ENCODE measurements around the gene MED31. TPM values are rescaled to one million over a fixed set of nuclear protein-coding genes. Genes with fewer than 3 reads are reported as not detected.

The MED31 gene
- total and polyA plus RNA-seq, 2 of the 13 experiments (the other 11 are each of a cell fraction or from before 2014, with no cell fraction given) = 19.0 to 20.9 TPM

- no peak for TF ChIP-seq SKI (IDR thresholded peaks at IDR 0.05; ENCODE audit: partially characterized antibody)
- peak; percentile 99 for TF ChIP-seq ZMAT3 (CRISPR knock-in tag; conservative IDR thresholded peaks at IDR 0.05)
- peak; percentile 62; the same call in 1 of the 2 replicates for TF ChIP-seq ZNF614 (CRISPR knock-in tag; IDR thresholded peaks at IDR 0.05; ENCODE audit: borderline replicate concordance)
- TF ChIP-seq ZNF546 (CRISPR knock-in tag; conservative IDR thresholded peaks at IDR 0.05) = peak; percentile 93
- no peak for TF ChIP-seq HBP1 (CRISPR knock-in tag; IDR thresholded peaks at IDR 0.05; ENCODE audit: low read depth)
- TF ChIP-seq GPN1 (CRISPR knock-in tag; IDR thresholded peaks at IDR 0.05; ENCODE audit: borderline replicate concordance) = no peak; the same call in 1 of the 2 replicates
- TF ChIP-seq, protein P1, sequence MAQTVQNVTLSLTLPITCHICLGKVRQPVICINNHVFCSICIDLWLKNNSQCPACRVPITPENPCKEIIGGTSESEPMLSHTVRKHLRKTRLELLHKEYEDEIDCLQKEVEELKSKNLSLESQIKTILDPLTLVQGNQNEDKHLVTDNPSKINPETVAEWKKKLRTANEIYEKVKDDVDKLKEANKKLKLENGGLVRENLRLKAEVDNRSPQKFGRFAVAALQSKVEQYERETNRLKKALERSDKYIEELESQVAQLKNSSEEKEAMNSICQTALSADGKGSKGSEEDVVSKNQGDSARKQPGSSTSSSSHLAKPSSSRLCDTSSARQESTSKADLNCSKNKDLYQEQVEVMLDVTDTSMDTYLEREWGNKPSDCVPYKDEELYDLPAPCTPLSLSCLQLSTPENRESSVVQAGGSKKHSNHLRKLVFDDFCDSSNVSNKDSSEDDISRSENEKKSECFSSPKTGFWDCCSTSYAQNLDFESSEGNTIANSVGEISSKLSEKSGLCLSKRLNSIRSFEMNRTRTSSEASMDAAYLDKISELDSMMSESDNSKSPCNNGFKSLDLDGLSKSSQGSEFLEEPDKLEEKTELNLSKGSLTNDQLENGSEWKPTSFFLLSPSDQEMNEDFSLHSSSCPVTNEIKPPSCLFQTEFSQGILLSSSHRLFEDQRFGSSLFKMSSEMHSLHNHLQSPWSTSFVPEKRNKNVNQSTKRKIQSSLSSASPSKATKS (CRISPR knock-in tag; IDR thresholded peaks at IDR 0.05) = peak; percentile 98
- TF ChIP-seq ZNF577 (CRISPR knock-in tag; IDR thresholded peaks at IDR 0.05; ENCODE audit: borderline replicate concordance, low read depth) = peak; percentile 85; the same call in 1 of the 2 replicates
- no peak for TF ChIP-seq HNF4G (IDR thresholded peaks at IDR 0.05; ENCODE audit: borderline replicate concordance, low read depth, low read length)
- TF ChIP-seq HNF4G (CRISPR knock-in tag; IDR thresholded peaks at IDR 0.05; ENCODE audit: borderline replicate concordance, low read depth) = peak; percentile 54; the same call in 1 of the 2 replicates
- no peak for TF ChIP-seq TBL1XR1 (IDR thresholded peaks at IDR 0.05; ENCODE audit: borderline replicate concordance, low read length, partially characterized antibody)
- no peak for TF ChIP-seq MAFK (conservative IDR thresholded peaks at IDR 0.05 in 1 of 2, IDR thresholded peaks at IDR 0.05 in 1 of 2; ENCODE audit: low read length in 2 of 2)
- TF ChIP-seq RAD21 (CRISPR knock-in tag; IDR thresholded peaks at IDR 0.05) = peak; percentile 28
- TF ChIP-seq NFE2L1 (CRISPR knock-in tag; IDR thresholded peaks at IDR 0.05; ENCODE audit: borderline replicate concordance) = peak; percentile 97; the same call in 1 of the 2 replicates
- no peak for TF ChIP-seq TCF7 (IDR thresholded peaks at IDR 0.05; ENCODE audit: low read depth)
- TF ChIP-seq, protein P2, sequence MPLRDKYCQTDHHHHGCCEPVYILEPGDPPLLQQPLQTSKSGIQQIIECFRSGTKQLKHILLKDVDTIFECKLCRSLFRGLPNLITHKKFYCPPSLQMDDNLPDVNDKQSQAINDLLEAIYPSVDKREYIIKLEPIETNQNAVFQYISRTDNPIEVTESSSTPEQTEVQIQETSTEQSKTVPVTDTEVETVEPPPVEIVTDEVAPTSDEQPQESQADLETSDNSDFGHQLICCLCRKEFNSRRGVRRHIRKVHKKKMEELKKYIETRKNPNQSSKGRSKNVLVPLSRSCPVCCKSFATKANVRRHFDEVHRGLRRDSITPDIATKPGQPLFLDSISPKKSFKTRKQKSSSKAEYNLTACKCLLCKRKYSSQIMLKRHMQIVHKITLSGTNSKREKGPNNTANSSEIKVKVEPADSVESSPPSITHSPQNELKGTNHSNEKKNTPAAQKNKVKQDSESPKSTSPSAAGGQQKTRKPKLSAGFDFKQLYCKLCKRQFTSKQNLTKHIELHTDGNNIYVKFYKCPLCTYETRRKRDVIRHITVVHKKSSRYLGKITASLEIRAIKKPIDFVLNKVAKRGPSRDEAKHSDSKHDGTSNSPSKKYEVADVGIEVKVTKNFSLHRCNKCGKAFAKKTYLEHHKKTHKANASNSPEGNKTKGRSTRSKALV (CRISPR knock-in tag; IDR thresholded peaks at IDR 0.05) = no peak; the same call in none of the 2 replicates
- TF ChIP-seq FOSL2 (CRISPR knock-in tag; IDR thresholded peaks at IDR 0.05) = no peak
- TF ChIP-seq ZNF660 (CRISPR knock-in tag; IDR thresholded peaks at IDR 0.05; ENCODE audit: borderline replicate concordance, low read depth) = peak; percentile 93; the same call in 1 of the 2 replicates
- peak; percentile 95 for TF ChIP-seq ZSCAN20 (CRISPR knock-in tag; IDR thresholded peaks at IDR 0.05; ENCODE audit: borderline replicate concordance)
- TF ChIP-seq, protein P3, sequence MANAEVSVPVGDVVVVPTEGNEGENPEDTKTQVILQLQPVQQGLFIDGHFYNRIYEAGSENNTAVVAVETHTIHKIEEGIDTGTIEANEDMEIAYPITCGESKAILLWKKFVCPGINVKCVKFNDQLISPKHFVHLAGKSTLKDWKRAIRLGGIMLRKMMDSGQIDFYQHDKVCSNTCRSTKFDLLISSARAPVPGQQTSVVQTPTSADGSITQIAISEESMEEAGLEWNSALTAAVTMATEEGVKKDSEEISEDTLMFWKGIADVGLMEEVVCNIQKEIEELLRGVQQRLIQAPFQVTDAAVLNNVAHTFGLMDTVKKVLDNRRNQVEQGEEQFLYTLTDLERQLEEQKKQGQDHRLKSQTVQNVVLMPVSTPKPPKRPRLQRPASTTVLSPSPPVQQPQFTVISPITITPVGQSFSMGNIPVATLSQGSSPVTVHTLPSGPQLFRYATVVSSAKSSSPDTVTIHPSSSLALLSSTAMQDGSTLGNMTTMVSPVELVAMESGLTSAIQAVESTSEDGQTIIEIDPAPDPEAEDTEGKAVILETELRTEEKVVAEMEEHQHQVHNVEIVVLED (CRISPR knock-in tag; IDR thresholded peaks at IDR 0.05; ENCODE audit: borderline replicate concordance) = 0 out of 2 replicates have a peak, but pooled peaks have one; percentile 14
- no peak for TF ChIP-seq ASH2L (IDR thresholded peaks at IDR 0.05; ENCODE audit: insufficient read length, low read depth, low read length)
- peak; percentile 67 for TF ChIP-seq FOXO1 (CRISPR knock-in tag; IDR thresholded peaks at IDR 0.05)
- TF ChIP-seq TBX2 (CRISPR knock-in tag; IDR thresholded peaks at IDR 0.05; ENCODE audit: borderline replicate concordance) = peak; percentile 96
These were observed 581 bp upstream of the MED31 start (continued) for GRCh38 chr17:6651919-6652452.

Measured in HepG2 (cell line).